IMR-90 (cell line): Measurements from ENCODE around the gene SPPL2C. TPM values are rescaled to one million over a fixed set of nuclear protein-coding genes. Genes with fewer than 3 reads are reported as not detected.

Experiments
- ATAC-seq: fragments of 200-7000 bp; cut with Tn5 transposase; 2 replicates; pipeline ENCODE4 v1.9.1; 2020; ENCODE audit warnings: low read depth, mild to moderate bottlenecking, moderate library complexity
- BruUV-seq: library from RNA; stranded (reverse); fragments of 400-500 nt; replicated peaks from 2 replicates; lab custom pipeline; 2021; lab: Mats Ljungman, UMichigan
- CTCF ChIA-PET: fragments of 300-600 bp; formaldehyde crosslinking; extraction: SDS; loops from one replicate; lab custom pipeline; 2021; ENCODE audit warnings: antibody characterized with exemption; lab: Yijun Ruan, JAX
- POLR2A ChIA-PET: fragments of 300-600 bp; sonication (Branson Sonifier 250); formaldehyde crosslinking; loops from one replicate; lab custom pipeline; 2022; ENCODE audit warnings: antibody characterized with exemption; ENCODE audit not compliant: unreplicated experiment; lab: Charles Lee
- DNase-seq: peaks from one replicate; pipeline ENCODE4 v3.0.0; 2013
- H2AFZ ChIP-seq: replicated peaks from 2 replicates; pipeline ENCODE3; 2013; ENCODE audit warnings: low read length, mild to moderate bottlenecking; ENCODE audit not compliant: poor library complexity
- H2AK5ac ChIP-seq: 2 replicates; pipeline ENCODE4 v1.6.1; 2013; ENCODE audit warnings: low read depth, low read length, inconsistent platforms
- H2AK9ac ChIP-seq: replicated peaks from 2 replicates; pipeline ENCODE3; 2013; ENCODE audit warnings: mild to moderate bottlenecking, low read depth, low read length, moderate library complexity; ENCODE audit not compliant: poor library complexity
- H2BK120ac ChIP-seq: 2 replicates; pipeline ENCODE4 v1.6.1; 2013; ENCODE audit warnings: low read depth, low read length, inconsistent platforms
- H2BK15ac ChIP-seq: 3 replicates; pipeline ENCODE4 v1.6.1; 2013; ENCODE audit warnings: low read depth, low read length, inconsistent platforms
- H2BK20ac ChIP-seq: 2 replicates; pipeline ENCODE4 v1.6.1; 2013; ENCODE audit warnings: low read depth, mild to moderate bottlenecking, inconsistent platforms, low read length, moderate library complexity
- H2BK5ac ChIP-seq: 2 replicates; pipeline ENCODE4 v1.6.1; 2013; ENCODE audit warnings: mild to moderate bottlenecking, low read depth, low read length, inconsistent platforms; ENCODE audit not compliant: poor library complexity, severe bottlenecking
- H3K14ac ChIP-seq: replicated peaks from 2 replicates; pipeline ENCODE4 v1.6.1; 2013; ENCODE audit warnings: low read depth, low read length, inconsistent platforms
- H3K18ac ChIP-seq: 2 replicates; pipeline ENCODE4 v1.6.1; 2013; ENCODE audit warnings: low read depth, low read length, control low read depth
- H3K23ac ChIP-seq: 2 replicates; pipeline ENCODE4 v1.6.1; 2013; ENCODE audit warnings: low read depth, low read length, inconsistent platforms
- H3K27ac ChIP-seq: 2 replicates; pipeline ENCODE4 v1.5.1; 2013; ENCODE audit warnings: mild to moderate bottlenecking, control low read depth, low read length; ENCODE audit not compliant: insufficient read depth
- H3K27me3 ChIP-seq: 2 replicates; pipeline ENCODE4 v1.6.1; 2013; ENCODE audit warnings: low read length; ENCODE audit not compliant: control insufficient read depth, insufficient read depth
- H3K36me3 ChIP-seq: 2 replicates; pipeline ENCODE4 v1.6.1; 2013; ENCODE audit warnings: low read length, mixed read lengths; ENCODE audit not compliant: control insufficient read depth, insufficient read depth
- H3K4ac ChIP-seq: 2 replicates; pipeline ENCODE4 v1.6.1; 2013; ENCODE audit warnings: low read depth, low read length, inconsistent platforms
- H3K4me1 ChIP-seq: 2 replicates; pipeline ENCODE4 v1.6.1; 2013; ENCODE audit warnings: low read length, mixed read lengths; ENCODE audit not compliant: control insufficient read depth, insufficient read depth
- H3K4me2 ChIP-seq: 2 replicates; pipeline ENCODE4 v1.6.1; 2013; ENCODE audit warnings: low read depth, mild to moderate bottlenecking, control low read depth, low read length, moderate library complexity
- H3K4me3 ChIP-seq: 2 replicates; pipeline ENCODE4 v1.5.1; 2013; ENCODE audit warnings: low read depth, mild to moderate bottlenecking, control low read depth, low read length, moderate library complexity; ENCODE audit not compliant: insufficient read depth
- H3K56ac ChIP-seq: 2 replicates; pipeline ENCODE4 v1.6.1; 2013; ENCODE audit warnings: low read length, inconsistent platforms; ENCODE audit not compliant: insufficient read depth; ENCODE audit errors: extremely low read depth
- H3K79me1 ChIP-seq, 2 experiments: 2 replicates each; pipeline ENCODE4 v1.6.1; 2013; ENCODE audit warnings: low read length in 2 of 2, inconsistent platforms in 1 of 2, low read depth in 1 of 2
- H3K9ac ChIP-seq: 2 replicates; pipeline ENCODE4 v1.6.1; 2013; ENCODE audit warnings: low read depth, low read length, control low read depth
- H3K9me1 ChIP-seq: 2 replicates; pipeline ENCODE4 v1.6.1; 2013; ENCODE audit warnings: low read length, inconsistent platforms; ENCODE audit not compliant: insufficient read depth
- H3K9me3 ChIP-seq: 2 replicates; pipeline ENCODE4 v1.6.1; 2013; ENCODE audit warnings: low read length; ENCODE audit not compliant: control insufficient read depth, insufficient read depth
- H4K20me1 ChIP-seq: 2 replicates; pipeline ENCODE4 v1.6.1; 2013; ENCODE audit warnings: low read length, inconsistent platforms; ENCODE audit not compliant: insufficient read depth
- H4K5ac ChIP-seq: 2 replicates; pipeline ENCODE4 v1.6.1; 2013; ENCODE audit warnings: mild to moderate bottlenecking, low read depth, low read length, control low read depth
- H4K8ac ChIP-seq, 2 experiments: 2 replicates each; pipeline ENCODE4 v1.6.1; 2013; ENCODE audit warnings: low read depth in 2 of 2, low read length in 2 of 2, control low read depth in 1 of 2, inconsistent platforms in 1 of 2
- H4K91ac ChIP-seq: 2 replicates; pipeline ENCODE4 v1.6.1; 2013; ENCODE audit warnings: low read depth, low read length, inconsistent platforms; ENCODE audit not compliant: insufficient read depth
- BHLHE40 ChIP-seq: fragments of 150-350 bp; IDR thresholded peaks from 2 replicates; pipeline ENCODE4 v1.6.1; 2016; ENCODE audit warnings: mild to moderate bottlenecking, low read depth, low read length
- CEBPB ChIP-seq: IDR thresholded peaks from 2 replicates; pipeline ENCODE4 v1.6.1; 2012; ENCODE audit warnings: low read depth, low read length, improper control_type of control experiment
- CHD1 ChIP-seq: IDR thresholded peaks from 2 replicates; pipeline ENCODE4 v1.6.1; 2012; ENCODE audit warnings: low read depth, low read length, improper control_type of control experiment
- CTCF ChIP-seq: conservative IDR thresholded peaks from 2 replicates; pipeline ENCODE4 v1.5.1; 2012; ENCODE audit warnings: mild to moderate bottlenecking, low read depth, low read length, improper control_type of control experiment
- ELK1 ChIP-seq: fragments of 150-350 bp; IDR thresholded peaks from 2 replicates; pipeline ENCODE4 v1.6.1; 2016; ENCODE audit warnings: low read depth, mild to moderate bottlenecking, low read length, moderate library complexity, borderline replicate concordance
- FOS ChIP-seq: fragments of 150-350 bp; IDR thresholded peaks from 2 replicates; pipeline ENCODE4 v1.6.1; 2016; ENCODE audit warnings: low read depth, low read length
- MAFK ChIP-seq: IDR thresholded peaks from 2 replicates; pipeline ENCODE4 v1.6.1; 2012; ENCODE audit warnings: low read depth, low read length, improper control_type of control experiment
- MAZ ChIP-seq: IDR thresholded peaks from 2 replicates; pipeline ENCODE4 v1.6.1; 2012; ENCODE audit warnings: low read depth, mild to moderate bottlenecking, low read length, improper control_type of control experiment, moderate library complexity, borderline replicate concordance
- MXI1 ChIP-seq: IDR thresholded peaks from 2 replicates; pipeline ENCODE4 v1.6.1; 2012; ENCODE audit warnings: low read depth, mild to moderate bottlenecking, low read length, moderate library complexity, borderline replicate concordance
- NFE2L2 ChIP-seq: fragments of 150-350 bp; IDR thresholded peaks from 2 replicates; pipeline ENCODE4 v1.6.1; 2016; ENCODE audit warnings: low read depth, mild to moderate bottlenecking, low read length
- POLR2A ChIP-seq: IDR thresholded peaks from 2 replicates; pipeline ENCODE4 v1.6.1; 2012; ENCODE audit warnings: mild to moderate bottlenecking, low read depth, low read length
- RAD21 ChIP-seq: IDR thresholded peaks from 2 replicates; pipeline ENCODE4 v1.6.1; 2012; ENCODE audit warnings: low read length, improper control_type of control experiment
- RFX5 ChIP-seq: IDR thresholded peaks from 2 replicates; pipeline ENCODE4 v1.8.0; 2012; ENCODE audit warnings: low read depth, mild to moderate bottlenecking, low read length, moderate library complexity
- SMC3 ChIP-seq: fragments of 150-350 bp; IDR thresholded peaks from 2 replicates; pipeline ENCODE4 v1.6.1; 2016; ENCODE audit warnings: low read depth, mild to moderate bottlenecking, antibody characterized with exemption, low read length, moderate library complexity
- WGBS, 2 experiments: methylation state at CpG; one replicate each; pipeline versions ENCODE4 v1.1.5 to v1.1.7; 2013; ENCODE audit warnings: missing lambda C conversion rate in 2 of 2; ENCODE audit not compliant: insufficient read length in 1 of 2; ENCODE audit errors: extremely low coverage in 2 of 2; 5-methylcytosine and 5-hydroxymethylcytosine counted together
- dilution Hi-C: fragments of 300-500 bp; cut with HindIII; formaldehyde crosslinking; loops from one replicate; pipeline ENCODE4 v1.14.3; 2018; ENCODE audit warnings: low sequenced_read_pairs; ENCODE audit not compliant: unreplicated experiment
- in situ Hi-C: fragments of 300-500 bp; cut with MboI; formaldehyde crosslinking; loops from 3 replicates; pipeline ENCODE4 v1.14.3; 2019; ENCODE audit warnings: low sequenced_read_pairs, inconsistent platforms, mixed read lengths
- intact Hi-C: fragments of 100-400 bp; cut with micrococcal nuclease; formaldehyde crosslinking; loops from 2 replicates; pipeline ENCODE4 v1.10.0; 2022
- polyA plus RNA-seq, 3 experiments: library from polyadenylated mRNA; depleted of rRNA; stranded (reverse); fragments of >200 nt; gene quantifications; 2 replicates each; pipeline ENCODE4 v1.2.3, GENCODE V29; 2012; ENCODE audit warnings: low replicate concordance in 1 of 3
- total RNA-seq: library from RNA; depleted of rRNA; stranded (reverse); fragments of >200 nt; gene quantifications from 2 replicates; pipeline ENCODE4 v1.2.3, GENCODE V29; 2012
- TF ChIP-seq, protein P1 (sequence below): fragments of 150-350 bp; IDR thresholded peaks from 2 replicates; pipeline ENCODE4 v1.6.1; 2017; ENCODE audit warnings: mild to moderate bottlenecking, antibody characterized with exemption, low read length, low read depth

The SPPL2C gene
- total and polyA plus RNA-seq, 2 of the 4 experiments (the other 2 are of a cell fraction) = not detected

DNA sequence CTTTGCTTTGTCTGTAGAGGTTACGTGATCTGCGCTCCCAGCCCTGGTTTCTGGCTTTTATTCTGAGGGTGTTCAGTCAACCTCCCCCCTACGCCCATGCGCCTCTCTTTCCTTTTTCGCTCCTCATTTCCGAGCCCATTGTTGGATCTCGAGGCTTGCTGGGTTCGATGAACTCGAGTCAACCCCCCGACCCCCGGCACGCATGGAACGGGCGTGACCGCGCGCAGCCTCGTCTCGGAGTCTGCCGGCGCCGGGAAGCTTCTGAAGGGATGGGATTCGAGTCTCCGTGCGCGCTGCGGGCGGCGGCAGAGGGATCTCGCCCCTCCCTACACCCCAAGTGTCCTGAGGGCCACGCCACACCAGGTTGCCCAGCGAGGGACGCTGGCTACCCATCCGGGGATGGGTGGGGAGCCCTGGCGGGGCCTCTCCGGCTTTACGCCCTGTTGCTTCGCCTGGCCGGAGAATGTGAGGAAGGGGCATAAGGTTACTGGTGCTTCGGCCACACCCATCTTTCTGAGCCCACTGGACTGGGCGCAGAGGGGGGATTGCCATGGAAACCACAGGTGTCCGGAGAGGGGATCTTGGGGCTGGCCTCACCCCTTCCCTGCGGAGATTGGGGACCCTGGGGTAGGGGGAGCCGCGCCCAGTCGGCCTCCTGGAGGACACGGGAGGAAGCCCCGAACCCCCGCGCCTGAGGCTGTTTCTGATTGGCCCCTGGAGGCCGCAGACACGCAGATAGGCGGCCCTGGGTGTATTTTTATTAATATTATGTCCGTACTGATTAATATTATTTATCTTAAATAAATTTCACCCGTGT is 51.5 kb downstream of the SPPL2C start:
- no peak overlapping the region for H2BK5ac ChIP-seq
- in situ Hi-C loops = no loop called here
- H4K5ac ChIP-seq = no peak overlapping the region
- no peaks in the 10 kb centered on the region for H3K79me1 ChIP-seq
- no peak overlapping the region for H3K23ac ChIP-seq
- H3K9me1 ChIP-seq = no peaks in the 10 kb centered on the region
- 0% methylated on average over 3 of the region's 55 CpGs; no CpG with 5 or more reads in 1 of the 2 experiments for WGBS, 2 experiments
- ChIA-PET CTCF (no interaction called here), POLR2A (no interaction called here)
- no peaks in the 10 kb centered on the region for H3K9me3 ChIP-seq
- dilution Hi-C loops = no loop called here
- no peak overlapping the region for H3K4ac ChIP-seq
- BruUV-seq = no TSS peak
- DNase-seq (no peak), ATAC-seq (no peak)
- peaks cover 3% of the 10 kb centered on the region; the same call in 1 of the 2 replicates for H3K4me1 ChIP-seq
- no peak overlapping the region for H2BK120ac ChIP-seq
- H3K4me3 ChIP-seq = no peak overlapping the region
- H3K4me2 ChIP-seq = no peak overlapping the region
- no peak overlapping the region for H3K27ac ChIP-seq
- no peak overlapping the region for H3K14ac ChIP-seq
- no peaks in the 10 kb centered on the region for H3K36me3 ChIP-seq
- no peak overlapping the region for H3K18ac ChIP-seq
- no peak overlapping the region for H4K8ac ChIP-seq
- peaks cover 59% of the 10 kb centered on the region for H3K27me3 ChIP-seq
- intact Hi-C loops = no loop called here
- no peak overlapping the region for H3K56ac ChIP-seq
- no peak overlapping the region for H2AK5ac ChIP-seq
- H3K9ac ChIP-seq = no peak overlapping the region
- H2BK20ac ChIP-seq = no peak overlapping the region
- H2BK15ac ChIP-seq = no peak overlapping the region
- H4K91ac ChIP-seq = no peak overlapping the region
- H4K20me1 ChIP-seq = no peaks in the 10 kb centered on the region
- no peak overlapping the region for H2AFZ ChIP-seq
- no peak overlapping the region for H2AK9ac ChIP-seq
- TF ChIP-seq, protein P1, sequence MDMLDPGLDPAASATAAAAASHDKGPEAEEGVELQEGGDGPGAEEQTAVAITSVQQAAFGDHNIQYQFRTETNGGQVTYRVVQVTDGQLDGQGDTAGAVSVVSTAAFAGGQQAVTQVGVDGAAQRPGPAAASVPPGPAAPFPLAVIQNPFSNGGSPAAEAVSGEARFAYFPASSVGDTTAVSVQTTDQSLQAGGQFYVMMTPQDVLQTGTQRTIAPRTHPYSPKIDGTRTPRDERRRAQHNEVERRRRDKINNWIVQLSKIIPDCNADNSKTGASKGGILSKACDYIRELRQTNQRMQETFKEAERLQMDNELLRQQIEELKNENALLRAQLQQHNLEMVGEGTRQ = no peak
- TF ChIP-seq SMC3 (no peak), MXI1 (no peak), MAZ (no peak), NFE2L2 (no peak), CTCF (no peak), FOS (no peak), BHLHE40 (no peak), CHD1 (no peak), RAD21 (no peak), MAFK (no peak), RFX5 (no peak), CEBPB (no peak), ELK1 (no peak), POLR2A (no peak)
